ENCODE data around the gene POGLUT2. TPM values are rescaled to one million over a fixed set of nuclear protein-coding genes. Genes with fewer than 3 reads are reported as not detected.

The POGLUT2 gene
- total RNA-seq, 1 donor: 17.8 TPM

GRCh38 chr13:102776271-102776670, 22.5 kb downstream of the POGLUT2 start:
- no peak for DNase-seq (ENCODE audit: low read depth)
- TF ChIP-seq CTCF (IDR thresholded peaks at IDR 0.05; ENCODE audit: insufficient read depth, low read length): no peak
- no peak overlapping the region for H3K4me3 ChIP-seq (ENCODE audit: low read depth, low read length)

GRCh38 chr13:102774591-102775520, 23.9 kb downstream of the POGLUT2 start:
- no peak for DNase-seq (ENCODE audit: low read depth)
- H3K4me3 ChIP-seq (ENCODE audit: low read depth, low read length): no peak overlapping the region
- TF ChIP-seq CTCF (IDR thresholded peaks at IDR 0.05; ENCODE audit: insufficient read depth, low read length): no peak

- no peak for DNase-seq (ENCODE audit: low read depth)
- no peak for TF ChIP-seq CTCF (IDR thresholded peaks at IDR 0.05; ENCODE audit: insufficient read depth, low read length)
- peak overlapping the region; percentile 81 for H3K4me3 ChIP-seq (ENCODE audit: low read depth, low read length)
Measured at GRCh38 chr13:102774214-102774568, 24.6 kb downstream of the POGLUT2 start.

- peak within 1 kb of the TSS; percentile 81 for H3K4me3 ChIP-seq (ENCODE audit: low read depth, low read length)
- TF ChIP-seq CTCF (IDR thresholded peaks at IDR 0.05; ENCODE audit: insufficient read depth, low read length): peak; percentile 7
- DNase-seq (ENCODE audit: low read depth): peak; percentile 75
Measured at GRCh38 chr13:102773441-102774213, 25.1 kb downstream of the POGLUT2 start, which contains the start of gene TEX30. TSS of gene TEX30 (minus strand) at chr13:102773786. CDS start at chr13:102770026, 3,760 bp downstream.

GRCh38 chr13:102772042-102772425, 26.7 kb downstream of the POGLUT2 start:
- DNase-seq (ENCODE audit: low read depth): no peak
- TF ChIP-seq CTCF (IDR thresholded peaks at IDR 0.05; ENCODE audit: insufficient read depth, low read length): no peak
- H3K4me3 ChIP-seq (ENCODE audit: low read depth, low read length): no peak overlapping the region

GRCh38 chr13:102771298-102772041, 27.3 kb downstream of the POGLUT2 start:
- DNase-seq (ENCODE audit: low read depth): no peak
- H3K4me3 ChIP-seq (ENCODE audit: low read depth, low read length): no peak overlapping the region
- no peak for TF ChIP-seq CTCF (IDR thresholded peaks at IDR 0.05; ENCODE audit: insufficient read depth, low read length)
